GM23338 (cell line): Measurements from ENCODE around the gene GRIK1.

ENCODE experiments used
- CTCF ChIP-seq, 2 experiments: fragments of 200-600 bp in 1 of 2; sonication (generic) in 1 of 2; conservative IDR thresholded peaks; 2 replicates each; pipeline versions ENCODE4 v1.5.1 to v1.6.1; 2016 to 2017; ENCODE audit warnings: antibody characterized with exemption in 2 of 2, low read depth in 2 of 2, mild to moderate bottlenecking in 2 of 2, moderate library complexity in 1 of 2
- EZH2 ChIP-seq: fragments of 200-600 bp; sonication (generic); IDR thresholded peaks from one replicate; pipeline ENCODE4 v1.8.0; 2017; ENCODE audit warnings: antibody characterized with exemption, mild to moderate bottlenecking, low read depth; ENCODE audit not compliant: unreplicated experiment
- POLR2AphosphoS5 ChIP-seq: IDR thresholded peaks from 2 replicates; pipeline ENCODE4 v1.6.1; 2016; ENCODE audit warnings: antibody characterized with exemption, low read depth

- no peak for TF ChIP-seq CTCF (conservative IDR thresholded peaks at IDR 0.05; ENCODE audit: low read depth in 2 of 2)
- no peak for TF ChIP-seq POLR2AphosphoS5
- no peak for TF ChIP-seq EZH2
These were observed 18.9 kb downstream of the GRIK1 start for GRCh38 chr21:29920938-29921337.
